GM19238 (cell line): Measurements from ENCODE around the gene RAC3.

ENCODE experiments used
- DNase-seq: peaks from one replicate; pipeline ENCODE4 v3.0.0; 2011; ENCODE audit warnings: low spot score; ENCODE audit not compliant: insufficient read length

Gene RAC3

DNA sequence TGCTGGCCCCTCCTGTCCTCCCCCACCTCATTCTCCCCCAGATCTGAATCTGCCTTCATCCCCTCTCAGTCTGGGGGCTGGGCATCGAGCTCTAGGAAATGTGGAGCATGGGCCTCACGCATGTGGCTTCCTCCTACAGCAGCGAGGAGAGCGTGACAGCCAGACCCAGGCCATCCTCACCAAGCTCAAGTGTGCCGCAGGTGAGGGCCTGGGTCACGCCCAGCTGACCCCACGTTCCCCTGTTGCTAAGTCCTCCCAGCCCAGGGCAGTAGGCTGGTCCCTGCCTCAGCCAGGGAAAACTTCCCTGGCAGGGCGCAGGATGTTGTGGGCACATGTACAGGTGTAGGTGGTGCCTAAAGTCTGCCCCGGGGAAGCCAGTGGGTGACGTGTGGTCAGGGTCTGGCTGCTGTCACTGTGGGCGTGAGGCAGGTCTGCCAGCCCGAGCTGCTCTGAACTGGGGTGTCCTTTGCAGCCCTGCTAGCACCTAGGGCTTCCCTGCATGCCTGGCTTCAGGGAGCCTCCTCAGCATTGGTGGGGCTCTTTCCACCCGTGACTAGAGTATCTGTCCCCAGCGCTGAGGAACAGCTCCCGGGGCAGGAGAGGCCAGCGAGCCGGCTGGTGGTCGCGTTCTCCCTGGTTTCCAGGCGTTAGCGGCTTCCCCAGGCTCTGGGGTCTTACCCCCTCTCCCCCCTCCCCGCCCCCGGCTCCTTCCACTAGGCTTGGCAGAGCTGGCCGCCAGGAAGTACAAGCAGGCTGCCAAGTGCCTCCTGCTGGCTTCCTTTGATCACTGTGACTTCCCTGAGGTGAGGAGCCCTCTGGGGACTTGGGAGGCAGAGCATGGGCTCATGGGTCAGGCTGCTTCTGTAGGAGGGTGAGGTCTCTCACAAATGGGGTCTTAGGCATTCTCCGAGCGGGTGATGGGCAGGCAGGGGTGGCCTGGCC lies 23.8 kb downstream of the RAC3 start:
- DNase-seq: no peak

DNA sequence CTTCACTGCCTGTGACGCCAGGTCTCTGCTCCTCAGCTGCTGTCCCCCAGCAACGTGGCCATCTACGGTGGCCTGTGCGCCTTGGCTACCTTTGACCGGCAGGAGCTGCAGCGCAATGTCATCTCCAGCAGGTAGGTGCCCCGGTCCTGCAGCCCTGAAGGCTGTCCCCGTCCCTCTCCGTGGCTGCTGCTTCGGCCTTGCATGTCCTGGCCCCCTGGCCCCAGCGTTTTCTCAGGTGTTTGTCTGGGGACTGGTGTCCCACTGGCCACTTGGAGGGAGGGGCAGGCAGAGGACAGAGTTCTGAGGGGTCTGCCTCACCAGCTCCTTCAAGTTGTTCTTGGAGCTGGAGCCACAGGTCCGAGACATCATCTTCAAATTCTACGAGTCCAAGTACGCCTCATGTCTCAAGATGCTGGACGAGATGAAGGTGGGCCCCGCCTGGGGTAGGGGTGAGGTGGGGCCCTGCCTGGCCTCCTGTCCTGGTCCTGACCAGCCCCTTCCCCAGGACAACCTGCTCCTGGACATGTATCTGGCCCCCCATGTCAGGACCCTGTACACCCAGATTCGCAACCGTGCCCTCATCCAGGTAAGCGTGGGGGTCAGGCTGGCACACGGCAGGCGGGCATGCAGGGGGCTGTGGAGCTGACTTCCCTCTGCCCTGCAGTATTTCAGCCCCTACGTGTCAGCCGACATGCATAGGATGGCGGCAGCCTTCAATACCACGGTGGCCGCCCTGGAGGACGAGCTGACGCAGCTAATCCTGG lies 24.7 kb downstream of the RAC3 start:
- DNase-seq: no peak

DNA sequence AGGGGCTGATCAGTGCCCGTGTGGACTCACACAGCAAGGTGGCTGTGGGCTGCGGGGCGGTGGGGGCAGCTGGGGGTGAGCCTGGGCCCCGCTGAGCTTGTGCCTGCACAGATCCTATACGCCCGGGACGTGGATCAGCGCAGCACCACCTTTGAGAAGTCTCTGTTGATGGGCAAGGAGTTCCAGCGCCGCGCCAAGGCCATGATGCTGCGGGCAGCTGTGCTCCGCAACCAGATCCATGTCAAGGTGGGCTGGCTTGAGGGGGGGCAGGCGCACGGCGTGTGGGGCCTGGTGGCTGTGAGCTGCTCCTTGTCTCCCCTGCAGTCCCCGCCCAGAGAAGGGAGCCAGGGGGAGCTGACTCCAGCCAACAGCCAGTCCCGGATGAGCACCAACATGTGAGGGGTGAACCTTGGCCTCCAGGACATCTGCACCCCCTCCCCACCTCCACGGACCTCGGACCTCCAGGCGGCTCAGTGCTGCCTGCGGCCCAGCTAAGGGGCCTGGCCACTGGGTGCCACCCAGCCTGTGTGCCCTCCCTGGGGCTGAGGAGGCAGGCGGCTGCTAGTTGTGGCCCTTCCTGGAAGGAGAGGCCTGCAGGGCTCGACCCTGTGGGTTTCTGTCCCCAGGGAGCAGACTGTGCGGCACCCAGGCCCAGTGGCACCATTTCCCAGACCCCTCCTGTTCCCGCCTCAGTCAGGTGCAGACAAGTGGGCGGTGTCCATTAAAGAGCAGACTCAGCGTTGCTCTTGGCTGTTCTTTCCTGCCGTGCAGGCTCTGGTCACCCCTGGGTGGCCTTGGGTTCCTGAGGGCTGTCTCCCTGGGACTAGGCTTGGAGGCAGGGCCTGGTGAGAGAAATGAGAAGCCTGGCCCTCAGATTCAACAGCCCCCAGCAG lies 25.5 kb downstream of the RAC3 start:
- no peak for DNase-seq

DNA sequence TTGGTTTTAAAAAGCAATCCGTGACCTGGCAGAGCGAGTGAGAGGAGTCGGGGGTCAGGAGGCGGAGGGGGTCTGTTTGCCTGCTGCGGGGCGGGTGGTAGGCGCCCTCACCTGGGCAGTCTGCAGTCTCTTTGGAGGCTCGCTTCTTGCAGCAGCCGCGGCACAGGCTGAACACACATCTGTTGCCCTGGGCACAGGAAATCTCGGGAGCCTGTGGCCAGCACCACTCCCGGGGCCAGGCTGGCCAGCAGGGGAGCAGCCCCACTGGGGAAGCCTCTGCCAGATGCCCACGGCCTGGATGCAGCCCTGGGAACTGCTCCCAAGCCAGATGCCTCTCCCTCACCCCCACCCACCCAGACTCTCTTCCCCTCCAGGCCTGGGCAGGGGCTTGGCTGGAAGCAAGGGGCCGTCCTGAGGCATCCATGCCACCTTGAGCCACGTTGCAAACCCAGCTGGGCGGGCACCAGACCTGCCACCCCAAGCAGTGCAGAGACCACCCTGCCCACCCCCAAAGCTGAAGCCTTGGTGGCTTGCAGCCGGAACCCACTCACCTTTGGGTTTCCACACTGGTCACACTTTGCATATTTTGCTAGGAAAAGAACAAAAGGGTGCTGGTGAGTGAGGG lies 26.9 kb downstream of the RAC3 start:
- no peak for DNase-seq

DNA sequence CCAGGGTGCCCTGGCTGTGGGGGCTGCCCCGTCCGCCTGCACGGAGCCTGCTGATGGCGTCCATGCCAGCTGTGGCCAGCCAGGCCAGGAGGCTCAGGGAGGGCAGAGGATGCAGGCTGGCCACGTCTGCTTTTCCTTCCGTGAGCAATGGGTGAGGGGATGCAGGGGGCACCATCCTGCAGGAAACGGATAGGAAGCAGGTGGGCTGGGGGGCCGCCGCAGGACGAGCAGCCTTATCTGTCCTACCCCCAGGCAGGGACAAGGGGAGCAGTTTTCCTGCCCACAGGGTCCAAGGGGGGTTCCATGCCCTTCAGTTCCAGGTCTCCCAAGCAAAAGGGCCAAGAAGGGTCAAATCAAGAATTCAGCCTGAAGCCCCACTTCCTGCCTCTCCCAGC lies 27.4 kb downstream of the RAC3 start:
- DNase-seq: no peak

DNA sequence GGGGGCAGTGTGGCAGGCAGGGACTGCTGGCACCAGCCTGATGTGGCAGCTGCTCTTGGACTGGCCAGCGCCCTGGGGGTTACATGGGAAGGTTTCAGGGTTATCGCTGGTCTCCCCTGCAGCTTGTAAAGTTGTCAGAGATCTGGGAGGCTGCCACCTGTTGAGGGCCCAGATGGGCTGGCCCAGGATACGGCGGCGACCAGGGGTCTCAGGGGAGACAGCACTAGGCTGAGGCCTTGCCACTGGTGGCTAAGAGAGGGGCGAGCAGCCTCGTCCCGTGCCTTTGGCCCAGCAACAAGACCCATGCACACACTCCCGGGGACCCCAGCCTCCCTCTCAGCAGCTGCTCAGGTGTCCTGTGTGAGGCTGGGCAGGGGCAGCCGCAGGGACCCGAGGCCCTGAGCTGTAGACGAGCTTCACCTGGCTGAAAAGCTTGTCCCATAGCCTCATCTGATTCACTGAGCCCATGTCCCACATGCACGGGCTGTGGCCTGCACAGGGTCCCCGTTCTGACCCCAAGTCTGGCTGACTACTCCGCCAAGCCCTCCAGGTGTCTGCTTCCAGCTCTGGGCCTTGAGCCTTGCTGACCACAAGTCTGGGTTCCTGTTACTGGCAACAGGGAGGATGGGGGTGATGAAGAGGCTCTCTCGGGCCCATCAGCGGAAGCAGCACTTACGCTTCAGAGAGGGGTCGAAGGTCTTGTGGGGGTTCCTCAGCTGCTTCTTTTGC lies 28.0 kb downstream of the RAC3 start:
- DNase-seq: no peak

DNA sequence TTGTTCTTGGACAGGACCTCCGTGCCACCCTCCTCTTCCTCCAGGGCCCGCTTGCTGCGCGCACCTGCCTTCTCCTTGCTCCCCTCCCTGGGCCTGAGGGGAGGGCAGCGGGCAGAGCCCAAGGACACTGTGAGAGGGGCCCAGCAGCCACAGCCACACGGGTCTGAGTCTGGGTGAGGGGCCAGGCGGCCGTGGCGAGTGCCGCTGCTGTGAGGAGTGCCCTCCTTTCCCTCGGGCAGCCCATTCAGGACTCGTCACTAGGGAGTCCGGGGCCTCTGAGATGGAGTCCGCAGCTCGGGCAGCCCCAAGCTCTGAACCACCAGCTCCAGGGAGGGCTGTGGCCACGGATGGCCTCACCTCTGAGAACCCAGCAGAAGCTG lies 28.5 kb downstream of the RAC3 start:
- no peak for DNase-seq

DNA sequence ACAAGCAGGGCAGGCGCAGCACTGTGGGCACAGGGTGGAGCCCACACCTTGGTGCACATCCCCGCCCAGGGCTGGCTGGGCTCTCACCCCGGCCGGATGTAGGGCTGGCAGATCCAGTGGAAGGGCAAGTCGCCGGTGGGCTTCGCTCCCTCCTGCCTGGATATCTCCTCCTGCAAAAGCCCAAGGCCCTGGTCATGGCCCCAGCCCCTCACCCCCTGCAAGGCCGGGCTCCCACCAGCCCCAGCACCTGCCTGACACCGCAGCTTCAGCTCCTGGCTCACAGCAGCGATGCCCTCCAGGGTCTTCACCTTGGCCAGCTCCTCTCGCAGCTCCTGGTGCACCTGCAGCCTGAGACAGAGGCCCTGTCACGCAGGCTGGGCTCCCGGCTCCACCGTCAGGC lies 29.1 kb downstream of the RAC3 start:
- DNase-seq: no peak

DNA sequence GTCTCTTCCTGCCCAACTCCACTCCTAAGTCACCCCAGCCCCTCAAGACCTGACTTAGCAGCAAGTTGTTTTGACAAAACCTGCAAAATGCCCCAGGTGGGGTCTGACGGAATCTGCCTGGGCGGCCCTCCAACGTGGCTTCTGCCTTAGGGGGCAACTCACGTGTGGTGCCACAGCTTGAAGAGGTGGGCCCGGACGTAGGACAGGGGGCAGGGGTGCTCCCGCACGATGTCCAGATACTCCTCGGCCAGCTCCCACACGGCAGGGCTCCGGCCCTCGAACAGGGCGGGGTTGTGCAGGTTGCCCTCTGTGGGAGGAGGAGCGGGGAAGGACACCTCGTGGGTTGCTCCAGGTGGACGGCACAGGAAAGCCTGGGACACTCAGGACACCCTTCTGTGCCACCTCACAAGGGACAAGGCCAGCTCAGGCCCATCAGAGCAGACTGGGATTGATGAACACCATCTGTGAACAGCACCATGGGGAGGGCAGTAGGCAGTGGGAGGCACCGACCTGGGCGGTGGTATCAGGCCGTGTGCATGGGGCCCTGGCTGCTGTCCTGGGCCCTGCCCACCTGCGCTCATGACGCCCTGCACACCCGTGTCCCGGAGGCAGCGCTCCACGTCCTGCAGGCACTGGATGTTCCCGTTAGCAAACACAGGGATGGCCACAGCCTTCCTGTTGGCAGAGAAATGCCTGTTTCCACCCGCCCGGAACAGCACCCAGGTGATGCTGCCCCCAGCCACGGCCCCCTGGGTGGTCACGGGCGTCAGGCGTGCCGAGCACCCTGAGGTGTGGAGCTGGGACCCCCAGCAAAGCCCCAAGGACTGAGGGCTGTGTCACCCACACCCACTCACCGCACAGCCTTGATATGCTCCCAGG lies 29.8 kb downstream of the RAC3 start:
- no peak for DNase-seq

DNA sequence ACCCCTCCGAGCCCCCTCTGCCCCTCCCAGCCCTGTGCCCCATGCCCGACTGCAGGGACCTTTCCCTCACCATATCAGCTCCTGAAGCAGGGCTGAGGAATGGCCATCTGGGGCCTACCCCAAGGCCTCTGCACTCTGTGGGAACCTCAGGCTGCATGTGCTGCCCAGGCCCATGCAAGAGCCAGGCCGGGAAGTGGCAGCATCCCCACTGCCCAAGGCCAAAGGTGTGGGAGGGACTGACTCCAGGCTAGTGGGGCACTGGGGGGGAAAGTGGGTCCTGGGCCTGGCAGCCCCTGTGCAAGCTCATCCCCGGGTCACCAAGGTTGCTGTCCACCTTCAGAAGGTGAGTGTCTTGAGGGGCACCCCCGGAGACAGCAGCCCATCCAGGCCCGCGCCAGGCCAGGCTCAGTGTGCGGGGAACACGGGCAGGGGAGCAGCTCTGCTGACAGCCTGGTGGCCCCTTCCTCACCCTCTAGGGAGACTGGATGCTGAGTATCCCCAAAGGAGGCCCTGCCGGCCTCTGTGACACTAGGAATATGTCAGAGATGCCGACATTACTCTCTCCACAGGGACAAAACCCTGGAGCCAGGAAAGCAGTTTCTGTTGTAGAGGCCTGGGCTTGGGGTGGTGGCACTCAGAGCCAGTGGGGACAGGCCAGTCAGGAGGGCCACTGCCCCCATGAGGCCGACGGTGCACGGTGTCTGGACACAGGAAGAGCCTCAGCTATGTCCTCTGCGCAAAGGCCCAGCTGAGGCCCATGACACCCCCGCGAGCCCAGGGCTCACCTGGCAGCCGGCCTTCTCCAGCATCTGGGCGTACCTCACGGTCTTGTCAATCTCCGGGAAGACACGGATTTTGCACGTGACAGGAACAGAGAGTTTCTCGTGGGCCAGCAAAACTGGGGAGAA lies 30.9 kb downstream of the RAC3 start:
- no peak for DNase-seq

DNA sequence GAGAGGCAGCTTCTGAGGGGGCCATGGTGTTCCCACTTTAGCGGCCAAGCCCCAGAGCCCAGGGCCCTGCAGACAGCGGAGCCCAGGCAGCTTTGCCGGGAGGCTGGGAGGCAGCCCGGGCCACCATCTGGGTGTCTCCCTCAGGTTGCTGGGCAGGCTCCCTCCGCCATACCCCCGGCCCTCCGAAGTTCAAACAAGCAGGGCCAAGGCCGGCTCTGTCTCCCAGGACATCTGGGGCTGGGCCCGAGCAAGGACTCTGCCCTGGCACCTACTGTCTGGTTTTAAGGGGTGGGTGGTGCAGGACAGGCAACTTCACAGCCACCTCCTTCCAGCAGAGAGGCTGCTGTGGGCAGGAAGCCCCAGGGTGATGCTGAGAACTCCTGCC lies 31.5 kb downstream of the RAC3 start:
- no peak for DNase-seq

DNA sequence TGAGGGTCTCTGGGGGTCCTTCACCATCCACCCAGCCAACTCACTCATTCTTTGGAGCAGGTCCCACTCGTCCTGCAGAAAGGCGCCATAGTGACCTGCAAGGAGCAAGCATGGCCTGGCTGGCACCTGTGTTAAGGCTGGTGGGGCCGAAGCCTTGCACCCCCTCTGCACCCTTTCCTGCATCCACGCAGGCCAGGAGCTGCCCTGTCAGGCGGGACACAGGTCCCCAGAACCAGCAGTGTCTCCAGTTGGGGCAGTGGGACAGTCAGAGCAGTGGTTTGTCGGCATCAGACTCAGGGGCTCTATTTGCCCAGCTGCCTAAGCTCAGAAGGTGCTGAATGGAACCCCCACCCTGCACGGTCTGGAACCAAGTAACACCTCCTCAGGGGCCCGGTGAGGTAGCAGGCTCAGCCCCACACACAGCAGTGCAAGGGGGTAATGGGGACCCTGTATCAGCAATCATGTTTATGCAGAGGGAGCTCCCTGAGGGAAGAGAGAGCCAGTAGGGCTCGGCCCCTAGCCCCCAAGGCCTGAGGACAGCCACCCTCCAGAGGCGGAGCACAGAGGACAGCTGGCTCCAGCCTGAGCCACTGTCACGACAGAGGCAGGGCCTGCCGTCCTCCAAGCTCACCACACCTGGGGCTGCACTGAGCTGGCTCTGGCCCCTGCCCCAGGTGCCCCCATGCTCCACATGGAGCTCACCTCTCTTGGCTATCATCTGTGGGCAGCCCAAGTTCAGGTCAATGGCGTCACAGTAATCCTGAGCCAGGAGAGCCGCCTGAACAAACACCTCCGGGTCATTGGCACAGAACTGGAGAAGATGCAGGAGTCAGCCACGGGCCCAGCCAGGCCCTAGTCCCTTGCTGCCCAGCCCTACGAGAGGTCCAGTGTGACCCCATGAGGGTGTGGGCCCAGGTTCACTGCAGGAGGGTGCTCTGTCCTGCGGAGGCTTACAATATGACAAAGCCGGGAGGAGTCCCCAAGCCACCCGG lies 32.2 kb downstream of the RAC3 start:
- no peak for DNase-seq

DNA sequence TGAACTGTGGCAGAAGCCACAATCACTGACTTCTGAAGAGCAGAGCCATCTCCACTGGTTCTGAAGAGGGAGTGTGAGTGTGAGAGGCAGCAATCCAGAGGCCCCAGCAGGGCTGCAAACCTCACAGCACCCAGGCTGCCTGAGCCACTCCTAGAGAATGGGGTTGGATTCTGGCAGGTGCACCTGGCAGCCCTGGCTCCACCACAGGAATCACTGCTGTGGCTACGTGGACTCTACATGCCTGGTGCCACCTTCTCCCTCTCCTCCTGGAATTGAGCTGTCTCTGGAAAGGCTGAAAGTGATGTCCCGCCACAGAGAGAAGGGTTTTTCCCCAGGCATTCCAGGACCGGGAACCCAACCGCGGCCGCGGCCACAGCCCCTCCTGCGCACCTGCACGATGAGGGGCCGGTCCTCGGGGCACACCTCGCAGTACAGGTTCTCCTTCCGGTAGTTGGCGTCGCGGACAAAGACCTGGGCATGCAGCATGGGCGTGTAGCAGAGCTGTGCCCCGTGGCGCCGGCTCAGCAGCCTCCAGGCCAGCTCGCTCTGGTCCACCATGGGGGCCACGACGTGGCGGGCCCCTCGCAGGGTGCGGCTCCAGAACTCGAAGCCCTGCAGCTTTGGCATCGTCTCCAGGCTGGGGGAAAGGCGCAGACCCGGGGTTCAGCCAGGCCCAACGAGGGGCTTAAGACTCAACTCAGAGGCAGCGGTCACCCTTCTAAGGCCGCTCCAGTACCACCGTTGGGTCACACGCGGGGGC lies 33.1 kb downstream of the RAC3 start:
- DNase-seq: no peak

DNA sequence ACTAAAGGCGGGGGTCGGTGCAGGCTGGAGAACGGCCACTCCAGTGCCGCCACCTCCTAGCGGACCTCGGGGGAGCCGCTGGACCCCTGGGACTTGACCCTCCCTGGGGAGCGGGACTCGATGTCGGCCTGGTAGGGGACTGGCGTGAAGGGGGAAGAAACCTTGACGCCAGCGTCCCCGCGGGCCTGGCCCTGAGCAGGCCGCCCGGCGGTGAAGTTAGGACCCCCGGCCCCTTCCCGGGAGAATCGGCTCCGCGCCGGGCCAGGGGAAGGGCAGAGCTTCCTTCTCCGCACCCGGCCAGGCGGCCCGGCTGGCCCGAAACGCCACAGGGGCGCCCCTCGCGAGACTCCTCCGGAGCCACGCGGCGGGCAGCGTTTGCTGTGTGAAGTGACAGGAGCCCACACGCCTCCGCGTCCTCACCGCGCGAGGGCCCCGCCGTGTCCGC lies 33.7 kb downstream of the RAC3 start:
- peak; percentile 74 for DNase-seq

DNA sequence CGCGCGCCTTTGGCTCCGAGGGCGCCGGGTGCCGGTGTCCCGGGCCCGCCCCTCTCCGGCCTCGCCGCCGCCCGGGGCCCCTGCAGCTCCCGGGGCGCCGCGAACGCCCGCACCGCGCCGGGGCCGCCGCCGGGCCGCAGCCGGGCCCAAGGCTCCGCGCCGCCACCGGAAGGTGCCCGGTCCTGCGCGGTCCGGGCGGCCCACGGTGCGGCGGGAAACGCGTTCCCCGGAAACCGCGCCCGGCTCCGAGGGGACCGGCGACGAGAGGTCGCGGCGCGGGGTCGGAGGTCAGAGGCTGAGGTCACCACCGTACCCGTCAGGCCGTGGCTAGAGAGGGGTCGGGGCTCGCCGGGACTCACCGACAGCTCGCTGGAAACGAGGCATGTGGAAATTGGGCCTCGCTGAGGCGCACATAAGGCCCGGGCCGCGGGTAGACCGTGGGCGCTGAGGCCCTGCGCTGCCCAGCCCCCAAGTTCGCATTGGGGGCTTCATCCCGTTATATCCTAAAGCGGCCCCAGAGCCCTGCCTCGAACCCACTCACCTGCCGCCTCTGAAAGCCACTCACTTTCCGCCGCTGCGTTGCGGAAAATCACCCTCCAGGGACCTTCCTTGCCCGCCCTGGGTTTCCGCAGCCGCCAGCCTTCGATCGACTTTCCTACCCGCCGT lies 34.3 kb downstream of the RAC3 start, which contains the start of gene DUS1L:
TSS of gene DUS1L (minus strand) at position 167 of the 666 bp plus-strand sequence. CDS start 745 bp downstream, outside the sequence.
- DNase-seq: peak; percentile 92

DNA sequence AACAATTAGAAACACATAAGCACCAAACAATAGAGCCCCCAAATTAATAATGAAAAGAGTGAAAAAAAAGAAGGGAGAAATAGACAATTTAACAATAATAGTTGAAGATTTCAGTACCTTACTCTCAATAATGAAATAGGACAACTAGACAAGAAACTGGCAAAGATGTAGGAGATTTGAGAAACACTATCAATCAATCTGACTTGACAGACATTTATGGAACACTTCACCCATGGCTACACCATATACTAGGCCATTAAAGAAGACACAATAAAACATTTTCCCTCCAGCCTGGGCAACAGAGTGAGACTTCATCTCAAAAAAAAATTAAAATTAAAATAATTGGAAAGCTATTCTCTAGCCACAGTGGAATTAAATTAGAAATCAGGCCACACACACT lies 39.1 kb downstream of the RAC3 start:
- no peak for DNase-seq
